Measurements from ENCODE around the gene SMIM29.

SMIM29 gene

DNA sequence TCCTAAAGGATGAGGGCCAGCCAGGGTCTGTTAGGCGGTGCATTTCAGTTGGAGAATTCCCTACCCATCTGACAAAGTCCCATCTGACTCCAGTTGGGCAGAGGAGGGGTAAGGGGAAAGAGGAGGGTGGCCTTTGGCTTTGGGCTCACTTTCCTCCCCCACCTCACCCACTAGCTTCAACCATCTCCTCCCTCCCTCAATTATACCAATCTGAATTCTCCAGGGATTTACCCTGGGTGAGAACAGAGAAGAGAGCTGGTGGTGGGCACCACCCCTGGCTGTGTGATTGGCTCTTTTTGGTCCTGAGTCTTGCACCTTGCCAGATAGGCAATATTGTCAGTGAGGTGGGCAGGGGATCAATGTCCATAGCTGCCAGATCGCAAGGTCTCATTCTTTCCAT is 8.9 kb downstream of the SMIM29 start:
- no peak for DNase-seq

DNA sequence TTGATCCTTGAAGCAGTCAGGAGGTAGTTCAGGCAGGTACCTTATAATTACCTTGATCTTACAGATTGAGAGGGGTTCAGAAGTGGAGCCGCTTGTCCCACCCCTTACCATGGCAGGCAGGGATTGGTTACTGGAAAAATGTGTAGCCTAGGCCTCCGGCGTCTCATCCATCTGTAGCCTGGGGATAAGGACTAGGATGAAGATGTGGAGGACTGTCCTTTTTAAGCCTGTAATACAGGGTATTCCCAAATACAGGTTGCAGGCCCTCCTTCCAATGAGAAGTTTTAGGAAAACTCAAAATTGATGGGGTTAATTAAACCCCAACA is 9.3 kb downstream of the SMIM29 start:
- DNase-seq, result peak; percentile 45

DNA sequence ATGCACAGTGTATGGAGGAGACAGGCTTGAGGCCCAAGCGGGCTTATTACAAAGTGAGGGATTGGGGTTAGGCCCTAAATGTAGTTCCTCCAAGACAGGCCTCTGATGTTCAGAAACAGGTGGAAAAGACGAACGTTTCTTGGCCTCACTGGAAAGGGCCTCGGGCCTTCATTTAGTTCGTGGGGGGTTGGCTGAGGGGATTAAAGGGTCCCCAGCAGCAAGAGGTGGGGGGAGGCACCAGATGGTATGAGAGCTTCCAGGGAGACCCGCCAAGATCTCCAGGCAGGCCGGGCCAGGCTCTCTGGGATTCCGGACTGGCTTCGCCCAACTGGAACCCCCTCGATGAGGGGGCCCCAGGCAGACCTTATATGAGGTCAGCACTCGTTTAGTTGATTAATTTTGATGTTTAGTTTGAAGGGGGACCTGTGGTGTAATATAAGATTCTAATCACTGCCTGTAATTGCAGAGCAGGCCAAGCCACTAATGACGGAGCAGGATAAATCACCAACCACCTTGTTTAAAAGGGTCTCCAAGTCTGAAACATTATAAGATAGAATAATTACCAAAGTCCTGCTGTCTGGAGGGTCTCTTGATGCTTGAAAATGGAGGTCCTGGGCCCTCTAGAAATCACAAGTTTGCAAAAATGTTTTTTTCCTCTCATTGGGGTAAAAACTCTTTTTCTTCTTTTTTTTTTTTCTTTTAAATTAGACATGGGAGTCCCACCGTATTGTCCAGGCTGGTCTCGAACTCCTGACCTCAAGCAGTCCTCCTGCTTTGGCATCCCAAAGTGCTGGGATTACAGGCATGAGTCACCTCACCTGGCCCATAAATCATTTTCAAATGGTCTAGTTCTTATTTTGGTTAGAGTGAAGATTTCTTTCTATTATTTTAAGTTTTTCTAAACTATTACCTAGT is 10.0 kb downstream of the SMIM29 start:
- DNase-seq, result peak; percentile 56

DNA sequence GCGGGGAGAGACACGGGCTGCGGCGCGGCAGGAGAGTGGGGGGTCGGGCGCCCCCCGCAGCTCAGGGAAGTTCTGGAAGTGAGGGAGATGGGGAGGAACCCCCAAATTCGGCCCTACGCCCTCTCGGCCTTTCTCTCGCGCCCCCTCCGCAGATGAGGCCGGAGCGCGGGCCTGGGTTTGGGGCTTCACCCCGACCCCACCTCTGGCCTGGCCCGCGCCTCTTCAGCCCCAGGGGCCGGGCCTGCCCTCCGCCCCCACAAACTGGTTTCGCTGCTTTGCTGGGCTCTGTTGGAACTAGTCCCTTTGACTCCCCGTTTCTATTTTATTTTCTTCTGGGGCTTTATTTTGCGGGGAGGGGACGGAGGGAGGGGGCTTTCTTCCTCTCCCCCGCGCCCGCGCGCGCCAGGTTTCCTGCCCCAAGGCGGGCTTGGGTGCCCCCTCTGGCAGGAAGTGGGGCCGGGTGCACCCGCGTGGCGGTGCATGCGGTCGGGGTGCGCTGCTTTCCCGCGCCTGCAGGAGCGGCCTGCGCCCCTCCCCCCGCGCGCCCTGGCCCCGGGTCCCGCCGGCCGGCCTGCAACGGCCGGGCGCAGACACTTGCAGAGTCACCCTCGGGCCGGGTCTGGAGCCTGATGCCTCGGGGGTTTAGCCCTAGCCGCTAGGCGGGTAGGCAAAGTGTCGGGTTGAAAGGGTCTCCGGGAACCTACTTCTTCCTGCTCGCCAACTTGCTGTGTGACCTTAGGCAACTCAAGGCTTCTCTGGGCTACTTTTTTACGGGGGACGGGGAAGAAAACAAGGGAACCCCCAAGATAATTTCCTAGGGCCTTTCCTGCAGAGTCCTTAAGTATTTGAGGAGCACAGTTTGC is 10.9 kb downstream of the SMIM29 start:
- DNase-seq, result peak; percentile 89

DNA sequence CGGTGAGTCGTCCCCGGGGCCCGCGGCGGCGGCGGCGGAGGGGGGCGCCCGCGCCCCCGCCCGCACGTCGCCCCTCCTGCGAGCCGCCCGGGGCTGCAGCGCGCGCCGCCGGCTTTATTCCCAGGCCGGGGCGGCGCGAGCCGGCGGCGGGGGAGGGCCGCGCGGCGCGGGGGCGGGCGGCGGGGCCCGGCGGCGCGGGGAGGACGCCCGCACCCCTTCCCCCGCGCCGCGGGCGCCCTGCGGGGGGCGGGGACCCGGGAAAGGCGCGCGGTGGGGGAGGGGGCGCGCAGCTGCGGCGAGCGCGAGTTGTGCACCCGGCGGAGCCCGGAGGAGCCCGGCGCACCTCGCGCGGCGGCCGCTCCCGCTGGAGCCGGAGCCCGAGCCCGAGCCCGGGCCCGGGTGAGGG is 11.5 kb downstream of the SMIM29 start:
- DNase-seq, result peak; percentile 66

DNA sequence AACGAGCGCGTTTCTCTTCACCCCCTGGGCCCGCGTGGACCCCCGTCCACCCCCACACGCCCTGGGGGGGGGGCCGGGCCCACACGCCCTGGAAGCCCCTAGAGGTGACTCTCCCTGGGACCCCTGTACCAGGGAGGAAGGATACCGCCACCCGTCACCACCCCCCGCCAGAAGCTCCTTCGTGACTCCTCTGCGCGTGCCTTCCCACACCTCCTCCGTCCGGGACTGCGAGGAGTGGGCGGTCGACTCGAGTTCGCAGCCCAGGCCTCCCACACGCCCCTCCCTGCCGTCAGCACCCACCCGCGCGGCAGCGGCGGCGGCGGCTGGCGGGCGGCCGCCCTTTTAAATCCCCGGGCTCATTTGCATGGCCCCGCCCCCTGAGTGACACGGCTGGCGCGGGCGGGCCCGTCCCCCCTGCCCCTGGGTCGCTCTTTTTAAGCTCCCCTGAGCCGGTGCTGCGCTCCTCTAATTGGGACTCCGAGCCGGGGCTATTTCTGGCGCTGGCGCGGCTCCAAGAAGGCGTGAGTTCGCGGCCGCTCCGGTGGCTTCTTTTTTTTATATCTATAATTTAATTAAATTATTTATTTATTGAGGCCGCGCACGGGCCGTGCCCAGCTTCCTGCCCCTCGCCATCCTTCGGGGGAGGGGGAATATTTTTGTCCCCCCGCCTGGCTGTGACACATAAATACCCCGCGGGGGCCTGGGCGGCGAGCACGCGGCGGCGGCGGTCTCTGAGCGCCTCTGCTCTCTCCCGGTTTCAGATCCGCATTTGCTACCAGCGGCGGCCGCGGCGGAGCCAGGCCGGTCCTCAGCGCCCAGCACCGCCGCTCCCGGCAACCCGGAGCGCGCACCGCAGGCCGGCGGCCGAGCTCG is 12.1 kb downstream of the SMIM29 start, which contains the start of gene HMGA1:
TSS of gene HMGA1 (plus strand) at position 431 of the 873 bp plus-strand sequence. CDS start 3,908 bp downstream, outside the sequence.
- DNase-seq, result peak; percentile 94

DNA sequence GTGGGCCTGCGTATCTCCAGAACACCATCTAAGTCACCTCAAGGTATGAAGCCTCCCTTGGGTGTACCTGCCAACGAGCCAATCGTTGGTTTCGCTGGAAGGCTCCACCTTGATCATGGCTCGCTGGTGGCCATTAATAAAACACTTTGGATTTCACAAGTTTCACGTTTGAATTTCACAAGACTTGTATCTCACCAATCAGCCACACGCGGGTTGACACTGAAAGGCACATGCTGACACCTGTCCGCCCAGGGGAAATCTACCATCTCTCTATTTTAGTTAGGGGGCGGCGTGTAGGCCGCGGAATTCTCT is 12.7 kb downstream of the SMIM29 start:
- no peak for DNase-seq

DNA sequence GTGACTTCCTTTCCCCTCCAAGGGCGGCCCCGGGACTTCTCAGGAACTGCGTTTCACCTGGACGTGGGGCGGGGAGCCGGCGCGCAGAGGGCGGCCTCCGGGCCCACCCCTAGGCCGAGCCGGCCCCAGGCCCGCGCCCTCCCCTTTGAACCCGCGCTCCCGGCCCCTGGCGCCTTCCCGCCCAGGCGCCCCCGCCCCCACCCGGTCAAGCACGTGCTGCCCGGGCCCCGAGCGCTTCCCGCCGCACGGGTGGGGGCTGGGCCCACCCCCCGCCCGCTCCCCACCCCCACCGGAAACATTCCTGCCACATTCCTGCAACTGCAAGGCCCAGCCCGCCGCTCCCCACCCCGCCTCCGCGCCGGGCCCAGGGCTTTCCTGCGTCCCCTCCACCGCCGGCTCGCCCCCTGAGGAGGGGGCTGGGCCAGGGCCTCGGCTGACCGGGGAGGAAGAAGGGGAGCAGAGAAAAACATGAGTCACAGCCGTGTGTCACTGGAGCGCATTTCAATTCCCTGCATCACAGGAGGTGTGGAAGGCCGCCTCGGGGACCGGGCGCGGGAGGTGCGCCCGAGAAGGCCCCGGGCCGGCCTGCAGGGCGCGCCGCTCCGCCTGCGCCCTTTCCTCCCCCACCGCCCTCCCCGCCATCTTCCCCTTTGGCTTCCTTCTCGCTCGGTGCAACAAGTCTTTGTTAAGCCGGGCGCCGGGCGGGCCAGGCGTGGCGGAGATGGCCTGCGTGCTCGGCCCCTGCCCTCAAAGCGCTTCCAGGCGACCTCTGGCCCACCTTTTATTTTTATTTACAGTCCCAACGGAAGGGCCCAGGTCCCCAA is 13.3 kb downstream of the SMIM29 start:
- DNase-seq, result peak; percentile 82

DNA sequence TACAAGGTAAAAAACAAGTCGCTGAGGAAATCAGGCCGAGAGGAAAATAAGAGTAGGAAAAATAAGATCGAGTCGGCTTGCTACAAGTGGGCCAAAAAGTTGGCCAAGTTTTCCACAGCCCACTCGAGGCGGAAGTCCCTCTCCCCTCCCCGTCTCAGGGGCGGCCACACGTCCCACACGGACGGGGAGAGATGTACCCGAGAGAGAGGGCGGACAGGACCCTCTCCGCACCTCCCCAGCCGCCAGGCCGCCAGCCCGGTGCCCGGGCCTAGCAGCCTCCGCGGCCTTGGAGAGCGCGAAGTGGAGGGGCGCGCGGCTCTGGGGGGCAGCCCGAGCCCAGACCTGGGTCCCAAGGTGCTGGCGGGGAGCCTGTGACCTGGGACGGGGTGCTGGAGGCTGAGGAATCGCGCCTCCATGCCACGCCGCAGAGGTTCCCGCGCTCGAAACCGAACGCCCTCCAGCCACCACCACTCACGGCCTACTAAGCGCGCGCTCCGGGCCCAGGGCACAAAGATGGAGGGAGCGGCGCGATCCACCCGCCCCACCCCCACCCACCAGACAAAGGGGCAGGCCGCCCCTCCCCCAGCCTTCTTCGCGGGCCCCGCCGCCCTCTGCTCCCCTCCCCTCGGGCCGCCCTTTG is 14.0 kb downstream of the SMIM29 start:
- DNase-seq, result no peak

DNA sequence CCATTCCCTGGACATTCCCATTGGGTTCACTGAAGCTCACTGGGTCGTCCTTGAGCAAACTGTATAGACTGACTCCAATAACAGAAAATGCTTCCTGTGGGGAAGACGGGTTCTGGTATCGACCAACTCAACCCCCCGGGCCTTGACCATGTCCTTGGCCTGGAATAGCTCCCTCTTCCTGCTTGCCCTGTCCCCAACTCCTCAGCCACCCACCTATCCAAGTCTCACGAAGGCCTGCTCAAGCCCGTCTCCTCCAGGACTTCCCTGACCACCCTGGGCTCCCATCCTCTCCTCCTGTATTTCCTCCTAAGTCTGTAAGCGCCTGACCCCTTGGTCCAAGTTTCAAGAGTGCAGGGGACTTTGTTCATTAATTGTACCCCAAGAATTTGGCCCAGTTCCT is 14.9 kb downstream of the SMIM29 start:
- DNase-seq, result no peak

DNA sequence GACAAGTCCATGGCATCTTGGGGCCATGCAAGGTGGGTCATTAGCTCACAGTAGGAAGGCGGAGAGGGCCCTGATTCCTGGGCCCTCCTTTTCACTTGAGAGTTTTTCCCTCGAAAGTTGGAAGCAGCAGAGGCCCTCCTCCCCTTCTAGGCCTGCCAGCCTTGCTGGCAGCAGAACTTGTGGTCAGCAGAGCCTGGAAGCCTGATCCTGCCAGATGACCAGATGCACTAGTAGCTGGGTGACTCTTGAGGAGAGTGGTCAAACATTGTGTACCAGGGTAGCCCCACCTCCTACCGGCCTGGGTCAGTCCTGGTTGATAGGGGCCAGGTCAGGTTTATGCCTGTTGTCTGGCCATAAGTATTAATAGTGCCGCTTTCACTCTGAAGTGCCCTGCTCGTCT is 15.9 kb downstream of the SMIM29 start:
- DNase-seq, result no peak

DNA sequence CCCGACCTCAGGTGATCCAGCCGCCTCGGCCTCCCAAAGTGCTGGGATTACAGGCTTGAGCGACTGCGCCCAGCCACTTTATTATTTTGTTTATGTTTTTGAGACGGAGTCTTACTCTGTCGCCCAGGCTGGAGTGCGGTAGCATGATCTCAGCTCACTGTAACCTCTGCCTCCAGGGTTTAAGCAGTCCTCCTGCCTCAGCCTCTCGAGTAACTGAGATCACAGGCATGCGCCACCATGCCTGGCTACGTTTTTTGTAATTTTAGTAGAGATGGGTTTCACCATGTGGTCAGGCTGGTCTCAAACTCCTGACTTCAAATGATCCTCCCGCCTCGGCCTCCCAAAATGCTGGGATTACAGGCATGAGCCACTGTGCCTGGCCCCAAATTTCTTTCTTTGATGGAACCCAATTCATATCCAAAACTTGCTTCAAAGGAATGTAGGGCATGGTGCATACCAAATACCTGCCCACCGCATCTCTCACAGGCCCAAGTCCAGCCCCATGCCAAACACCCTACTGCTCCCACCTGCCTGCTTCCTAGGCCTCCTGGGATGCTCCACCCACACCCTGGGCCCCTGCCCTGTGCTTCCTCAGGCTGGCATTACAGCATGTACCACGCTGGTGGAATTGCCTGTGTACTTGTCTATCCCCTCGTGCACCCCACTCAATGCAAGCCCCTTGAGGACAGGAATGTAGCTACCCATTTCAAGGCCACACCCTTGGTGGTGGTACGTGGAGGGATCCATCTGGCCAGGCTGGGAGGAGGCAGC is 17.1 kb downstream of the SMIM29 start:
- no peak for DNase-seq

DNA sequence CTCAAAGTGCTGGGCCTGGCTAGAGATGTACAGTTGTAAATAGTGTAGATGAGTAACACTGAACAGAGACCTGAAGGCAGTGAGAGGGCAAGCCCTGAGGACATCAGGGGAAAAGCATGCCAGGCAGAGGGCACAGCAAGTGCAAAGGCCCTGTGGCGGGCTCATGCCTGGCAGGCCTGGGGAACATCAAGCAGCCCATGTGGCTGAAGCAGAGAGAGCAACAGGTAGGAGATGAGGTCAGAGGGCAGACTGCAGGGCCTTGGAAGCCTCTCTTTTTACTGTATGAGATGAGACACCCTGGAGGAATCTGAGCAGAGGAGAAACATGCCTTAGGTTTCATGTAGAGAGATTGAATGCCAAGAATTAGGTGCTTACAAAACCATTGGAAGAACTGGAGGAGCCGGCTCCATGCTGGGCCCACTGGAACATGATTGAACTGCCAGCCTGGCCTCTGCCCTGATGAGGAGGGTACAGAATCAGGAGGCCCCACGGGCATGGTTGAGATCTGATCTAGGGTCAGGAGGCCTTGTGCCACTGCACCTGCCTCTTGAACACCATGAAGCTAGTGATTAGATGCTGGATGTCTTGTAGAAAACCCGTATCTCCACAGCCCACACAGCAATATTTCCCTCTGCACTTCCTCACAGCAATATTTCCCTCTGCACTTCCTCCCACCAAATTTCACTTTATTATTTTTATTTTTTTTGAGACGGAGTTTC is 18.0 kb downstream of the SMIM29 start:
- DNase-seq, result no peak

DNA sequence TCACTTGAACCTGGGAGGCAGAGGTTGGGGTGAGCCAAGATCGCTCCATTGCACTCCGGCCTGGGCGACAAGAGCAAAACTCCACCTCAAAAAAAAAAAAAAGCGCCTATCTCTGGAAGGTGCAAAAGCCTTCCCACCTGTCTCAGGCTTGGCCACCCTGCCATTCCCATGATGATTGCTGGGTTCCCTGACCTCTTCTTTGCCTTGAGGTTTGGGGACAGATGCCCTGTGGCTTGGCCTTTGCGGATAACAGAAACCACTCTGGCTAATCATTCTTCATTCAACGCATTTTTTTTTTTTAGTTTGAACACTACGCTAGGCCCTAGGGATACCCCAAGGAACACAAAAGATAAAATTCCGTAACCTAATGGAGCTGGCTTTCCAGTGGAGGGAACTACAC is 18.9 kb downstream of the SMIM29 start:
- no peak for DNase-seq

DNA sequence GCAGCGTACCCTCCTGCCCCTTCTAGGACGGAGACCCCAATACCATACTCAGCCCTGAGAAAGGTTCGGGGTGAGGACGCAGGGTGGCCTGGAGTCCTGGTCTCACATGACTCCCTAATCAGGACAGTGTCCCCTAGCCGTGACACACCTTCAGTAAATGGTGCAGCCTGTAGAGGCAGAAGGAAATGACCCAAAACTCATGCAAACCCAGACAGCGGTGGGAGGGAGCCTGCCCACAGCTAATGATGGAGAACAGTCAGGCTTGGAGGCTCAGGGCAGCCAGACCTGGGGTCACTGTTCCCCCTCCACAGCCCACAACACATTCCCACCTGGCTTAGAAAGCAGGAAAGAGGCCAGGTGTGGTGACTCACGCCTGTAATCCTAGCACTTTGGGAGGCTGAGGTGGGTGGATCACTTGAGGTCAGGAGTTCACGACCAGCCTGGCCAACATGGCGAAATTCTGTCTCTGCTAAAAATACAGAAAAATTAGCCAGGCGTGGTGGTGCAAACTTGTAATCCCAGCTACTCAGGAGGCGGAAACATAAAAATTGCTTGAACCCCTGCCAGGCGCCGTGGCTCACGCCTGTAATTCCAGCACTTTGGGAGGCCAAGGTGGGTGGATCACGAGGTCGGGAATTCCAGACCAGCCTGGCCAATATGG is 20.9 kb downstream of the SMIM29 start:
- no peak for DNase-seq

DNA sequence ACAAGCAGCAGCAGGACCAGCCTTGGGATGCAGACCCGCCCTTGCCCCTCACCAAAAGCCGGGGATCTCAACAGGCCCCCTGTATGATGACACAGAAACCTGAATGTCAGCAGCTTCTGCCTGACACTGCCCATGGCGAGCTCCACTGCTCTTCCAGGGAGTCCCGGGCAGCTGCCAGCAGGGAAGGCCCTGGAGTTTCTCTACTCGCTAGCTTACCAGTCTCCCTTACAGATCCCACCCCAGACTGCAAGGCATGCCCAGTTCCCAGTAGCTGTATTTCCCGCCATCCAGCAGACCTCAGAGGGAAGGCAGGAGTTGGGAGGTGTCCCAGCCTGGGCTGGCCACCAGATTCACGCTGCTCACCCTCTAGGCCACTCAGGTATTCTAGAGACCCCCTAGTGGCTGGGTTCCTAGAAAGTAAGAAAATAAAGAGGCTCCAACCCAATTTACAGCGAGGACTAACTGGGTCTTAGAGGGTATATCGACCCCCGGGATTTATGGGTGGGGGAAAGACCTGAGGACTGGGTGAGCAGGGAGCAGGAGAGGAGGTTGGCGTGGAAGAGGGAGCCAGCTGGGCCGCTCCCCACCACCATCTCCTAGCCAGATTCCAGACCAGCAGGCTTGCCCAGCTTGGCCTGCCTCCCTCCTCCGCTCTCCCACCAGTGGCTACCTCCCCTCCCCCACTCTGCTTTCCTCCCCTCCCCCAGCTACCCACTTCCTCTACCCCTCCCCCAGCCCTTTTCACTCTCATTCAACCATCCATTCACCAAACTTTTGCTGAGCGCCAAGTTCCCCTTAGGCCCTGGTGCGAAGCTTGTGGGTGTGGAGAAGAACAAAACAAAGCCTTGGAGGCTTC is 21.8 kb downstream of the SMIM29 start:
- no peak for DNase-seq

DNA sequence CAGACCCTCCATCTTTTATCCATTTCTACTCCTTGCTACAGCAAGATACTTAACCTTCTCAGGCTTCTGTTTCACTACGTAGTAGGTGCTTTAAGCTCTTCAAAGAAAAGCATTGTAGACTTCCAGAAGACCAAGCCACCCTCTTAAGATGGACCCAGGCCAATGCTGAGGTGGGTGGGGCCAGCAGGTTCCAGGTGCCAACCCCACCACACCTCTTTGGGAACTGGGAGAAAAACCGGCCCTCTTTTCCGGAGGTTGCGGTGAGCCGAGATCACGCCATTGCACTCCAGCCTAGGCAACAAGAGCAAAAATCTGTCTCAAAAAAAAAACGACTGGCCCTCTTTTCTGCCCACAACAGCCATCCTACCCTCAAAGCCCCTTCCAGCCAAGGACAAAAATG is 22.7 kb downstream of the SMIM29 start:
- no peak for DNase-seq

DNA sequence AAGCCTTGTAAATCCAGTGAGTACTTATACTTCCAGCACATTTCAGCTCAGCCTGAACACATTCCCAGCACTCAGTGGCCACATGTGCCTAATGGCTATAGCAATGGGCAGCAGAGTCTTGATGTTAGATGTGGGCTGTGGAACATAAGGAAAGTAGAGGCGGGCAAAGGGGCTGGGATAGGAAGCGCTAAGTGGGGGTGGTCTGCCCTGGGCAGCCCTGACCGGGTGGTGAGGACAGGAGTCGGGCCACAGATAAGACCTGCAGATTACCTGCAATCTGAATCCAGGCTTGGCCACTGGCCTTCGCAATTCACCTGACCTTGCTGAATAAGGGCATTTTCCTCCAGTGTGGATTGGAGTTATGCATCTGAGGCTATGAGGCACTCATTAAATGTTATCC is 23.3 kb downstream of the SMIM29 start:
- no peak for DNase-seq
